ENCODE measurements around the gene STK24. TPM values are rescaled to one million over a fixed set of nuclear protein-coding genes. Genes with fewer than 3 reads are reported as not detected.

Gene STK24
- total RNA-seq, 1 donor: 56.6 TPM

- TF ChIP-seq CTCF (IDR thresholded peaks at IDR 0.05; ENCODE audit: insufficient read depth, low read depth, low read length): no peak
- H3K4me3 ChIP-seq (ENCODE audit: low read depth, low read length): no peak overlapping the region
- DNase-seq (ENCODE audit: low read depth): peak; percentile 32
Measured at GRCh38 chr13:98556968-98557631, 19.8 kb downstream of the STK24 start.

- DNase-seq (ENCODE audit: low read depth): no peak
- no peak for TF ChIP-seq CTCF (IDR thresholded peaks at IDR 0.05; ENCODE audit: insufficient read depth, low read depth, low read length)
Measured at GRCh38 chr13:98556142-98556816, 20.6 kb downstream of the STK24 start.

GRCh38 chr13:98549728-98550317 is 27.1 kb downstream of the STK24 start:
- no peak for TF ChIP-seq CTCF (IDR thresholded peaks at IDR 0.05; ENCODE audit: insufficient read depth, low read depth, low read length)

More at GRCh38 chr13:98556142-98556816, 20.6 kb downstream of the STK24 start:
- H3K4me3 ChIP-seq (ENCODE audit: low read depth, low read length): no peak overlapping the region

GRCh38 chr13:98549006-98549727 is 27.7 kb downstream of the STK24 start:
- DNase-seq (ENCODE audit: low read depth): peak; percentile 98
- TF ChIP-seq CTCF (IDR thresholded peaks at IDR 0.05; ENCODE audit: insufficient read depth, low read depth, low read length): no peak
- no peak overlapping the region for H3K4me3 ChIP-seq (ENCODE audit: low read depth, low read length)

More at GRCh38 chr13:98549728-98550317, 27.1 kb downstream of the STK24 start:
- DNase-seq (ENCODE audit: low read depth): peak; percentile 65
- no peak overlapping the region for H3K4me3 ChIP-seq (ENCODE audit: low read depth, low read length)

- TF ChIP-seq CTCF (IDR thresholded peaks at IDR 0.05; ENCODE audit: insufficient read depth, low read depth, low read length): no peak
- no peak overlapping the region for H3K4me3 ChIP-seq (ENCODE audit: low read depth, low read length)
- peak; percentile 14 for DNase-seq (ENCODE audit: low read depth)
Measured at GRCh38 chr13:98548230-98548629, 28.7 kb downstream of the STK24 start.

GRCh38 chr13:98547455-98547854 is 29.5 kb downstream of the STK24 start:
- no peak for TF ChIP-seq CTCF (IDR thresholded peaks at IDR 0.05; ENCODE audit: insufficient read depth, low read depth, low read length)
- H3K4me3 ChIP-seq (ENCODE audit: low read depth, low read length): no peak overlapping the region
- DNase-seq (ENCODE audit: low read depth): no peak

Data from fibroblast of villous mesenchyme (primary cell).